Fibroblast of skin of back (primary cell): ENCODE results near the gene MMP23B.

Experiments
- DNase-seq: peaks from one replicate; pipeline ENCODE4 v3.0.0-alpha.2; 2013

The MMP23B gene

DNA sequence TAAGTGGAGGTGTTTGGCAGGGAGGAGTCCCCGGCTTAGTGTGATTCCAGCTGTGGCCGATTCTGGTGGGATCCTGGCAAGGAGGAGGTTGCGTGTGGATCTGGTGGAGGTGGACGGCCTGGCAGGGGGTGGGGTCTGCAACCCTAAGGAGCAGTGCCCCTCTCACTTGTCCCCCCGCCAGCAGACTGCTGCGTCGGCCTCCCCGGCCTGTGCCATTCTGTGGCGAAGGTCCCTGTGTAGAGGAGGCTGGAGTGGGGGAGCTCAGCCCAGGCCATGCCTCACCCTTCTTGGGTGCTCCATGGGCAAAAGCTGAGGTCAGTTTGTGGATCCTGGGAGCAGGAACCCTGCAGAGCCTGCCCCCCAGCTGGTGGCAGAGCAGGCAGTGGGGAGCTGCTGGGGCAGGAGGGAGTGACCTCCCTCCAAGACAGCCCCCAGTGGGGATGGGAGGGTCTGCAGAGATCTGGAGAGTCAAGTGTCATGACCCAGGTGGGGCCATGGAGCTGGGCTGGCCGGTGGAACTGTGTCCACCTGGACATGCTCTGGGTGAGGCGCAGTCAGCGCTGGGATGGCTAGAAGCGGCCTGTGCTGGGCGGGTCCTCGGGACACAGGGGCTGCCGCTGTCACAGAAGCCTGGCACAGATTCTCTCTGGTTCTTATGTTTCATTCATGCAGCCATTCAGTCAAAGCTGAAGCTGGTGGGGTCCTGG lies 11.4 kb upstream of the MMP23B start:
- DNase-seq = no peak

DNA sequence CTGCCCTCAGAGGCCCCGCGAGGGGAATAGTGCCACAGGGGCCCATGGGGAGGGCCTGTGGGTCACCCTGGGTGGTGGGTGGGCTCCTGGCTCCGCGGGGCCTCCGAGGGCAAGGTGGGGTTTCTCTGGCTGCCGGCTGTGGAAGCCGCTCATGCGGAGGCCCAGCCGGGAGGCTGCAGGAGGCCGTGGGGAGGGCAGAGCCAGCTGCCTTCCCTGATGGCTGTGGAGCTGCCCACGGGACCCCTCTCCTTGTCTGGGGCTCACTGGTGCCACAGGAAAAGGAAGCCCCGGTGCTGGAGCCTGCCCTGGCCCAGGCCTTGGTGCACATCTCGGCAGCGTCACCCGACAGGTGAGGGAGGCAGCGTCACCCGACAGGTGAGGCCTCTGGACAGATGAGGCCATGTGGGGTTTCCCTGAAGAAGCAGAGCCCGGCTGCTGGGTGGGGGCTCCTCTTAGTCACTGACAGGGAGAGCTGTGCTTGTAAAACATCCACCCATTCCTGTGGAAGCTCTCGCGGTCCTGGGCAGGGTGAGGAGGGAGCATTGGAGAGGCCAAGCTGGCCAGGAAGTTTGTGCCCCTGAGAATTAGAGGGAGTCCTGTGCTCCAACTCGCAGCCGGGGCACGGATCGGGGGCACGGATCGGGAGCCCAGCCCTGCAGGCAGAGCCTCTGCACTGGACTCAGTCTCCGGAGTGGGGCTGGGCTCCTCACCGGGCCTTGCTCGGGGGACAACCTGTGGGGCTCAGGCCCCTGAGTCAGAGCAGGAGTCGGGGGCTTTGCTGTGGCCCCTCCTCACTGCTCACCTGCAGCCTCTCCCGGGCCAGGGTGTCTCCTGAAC lies 10.6 kb upstream of the MMP23B start:
- no peak for DNase-seq

DNA sequence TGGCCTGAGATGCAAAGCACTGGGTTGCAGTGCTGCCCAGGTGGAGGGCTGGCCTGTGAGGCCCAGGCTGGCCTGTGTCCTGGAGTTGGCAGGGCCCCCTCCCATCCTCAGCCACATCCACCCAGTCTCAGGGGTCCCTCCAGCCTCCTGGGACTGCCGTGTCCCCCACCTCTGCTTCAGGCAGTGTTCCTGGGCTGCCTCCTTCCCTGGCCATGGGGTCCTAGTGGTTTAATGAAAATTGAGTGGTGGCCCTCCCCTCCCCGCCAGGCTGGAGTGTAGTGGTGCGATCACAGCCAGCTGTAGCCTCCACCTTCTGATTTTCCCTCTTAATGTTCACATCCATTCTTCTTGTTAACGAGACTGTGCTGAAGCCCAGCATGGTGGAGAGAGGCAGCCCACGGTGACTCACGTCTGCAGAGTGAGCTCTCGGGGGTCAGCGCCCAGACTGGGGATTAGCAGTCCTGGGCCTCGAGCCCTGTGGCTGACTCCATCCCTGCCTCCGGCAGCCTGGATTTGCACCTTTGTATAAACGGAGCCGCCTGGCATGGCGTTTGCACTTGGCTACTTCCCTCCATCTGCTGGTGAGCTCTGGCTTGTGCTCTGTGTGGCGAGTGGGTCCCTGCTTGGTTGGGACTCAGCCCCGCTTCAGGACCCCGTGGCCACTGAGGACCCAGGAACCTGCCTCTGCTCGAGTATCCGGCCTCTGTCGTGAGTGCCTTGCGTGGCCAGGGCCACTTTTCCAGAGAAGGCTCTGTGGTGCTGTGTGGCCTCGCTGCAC lies 9.8 kb upstream of the MMP23B start:
- DNase-seq = no peak

DNA sequence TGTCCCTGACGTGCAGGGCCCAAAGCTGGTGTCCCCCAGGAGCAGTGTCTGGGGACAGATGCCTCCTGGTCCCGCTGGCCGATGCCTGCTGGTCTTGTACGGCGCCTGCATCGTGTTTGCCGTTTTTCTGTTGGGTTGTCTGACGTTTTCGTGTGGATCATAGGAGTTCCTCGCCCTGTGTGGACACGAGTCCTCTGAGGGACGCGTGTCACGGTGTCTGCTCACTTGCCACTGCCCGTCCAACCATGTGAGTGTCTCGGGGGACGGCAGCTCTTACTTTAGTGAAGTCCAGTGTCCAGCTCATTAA lies 9.2 kb upstream of the MMP23B start:
- DNase-seq = no peak

DNA sequence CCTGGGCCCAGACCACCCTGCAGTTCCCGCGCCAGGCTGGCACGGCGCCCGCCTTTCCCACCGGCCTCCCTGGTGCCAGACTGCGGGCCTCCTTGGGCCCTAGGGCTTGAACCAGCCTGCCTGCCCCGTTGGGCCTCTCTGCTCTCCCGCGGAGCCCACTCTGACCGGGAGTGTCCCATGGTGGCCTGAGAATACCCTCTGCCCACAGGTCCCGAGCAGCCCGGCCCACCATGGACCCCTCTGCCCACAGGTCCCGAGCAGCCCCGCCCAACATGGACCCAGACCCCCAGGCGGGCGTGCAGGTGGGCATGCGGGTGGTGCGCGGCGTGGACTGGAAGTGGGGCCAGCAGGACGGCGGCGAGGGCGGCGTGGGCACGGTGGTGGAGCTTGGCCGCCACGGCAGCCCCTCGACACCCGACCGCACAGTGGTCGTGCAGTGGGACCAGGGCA lies 8.8 kb upstream of the MMP23B start:
- DNase-seq = no peak

DNA sequence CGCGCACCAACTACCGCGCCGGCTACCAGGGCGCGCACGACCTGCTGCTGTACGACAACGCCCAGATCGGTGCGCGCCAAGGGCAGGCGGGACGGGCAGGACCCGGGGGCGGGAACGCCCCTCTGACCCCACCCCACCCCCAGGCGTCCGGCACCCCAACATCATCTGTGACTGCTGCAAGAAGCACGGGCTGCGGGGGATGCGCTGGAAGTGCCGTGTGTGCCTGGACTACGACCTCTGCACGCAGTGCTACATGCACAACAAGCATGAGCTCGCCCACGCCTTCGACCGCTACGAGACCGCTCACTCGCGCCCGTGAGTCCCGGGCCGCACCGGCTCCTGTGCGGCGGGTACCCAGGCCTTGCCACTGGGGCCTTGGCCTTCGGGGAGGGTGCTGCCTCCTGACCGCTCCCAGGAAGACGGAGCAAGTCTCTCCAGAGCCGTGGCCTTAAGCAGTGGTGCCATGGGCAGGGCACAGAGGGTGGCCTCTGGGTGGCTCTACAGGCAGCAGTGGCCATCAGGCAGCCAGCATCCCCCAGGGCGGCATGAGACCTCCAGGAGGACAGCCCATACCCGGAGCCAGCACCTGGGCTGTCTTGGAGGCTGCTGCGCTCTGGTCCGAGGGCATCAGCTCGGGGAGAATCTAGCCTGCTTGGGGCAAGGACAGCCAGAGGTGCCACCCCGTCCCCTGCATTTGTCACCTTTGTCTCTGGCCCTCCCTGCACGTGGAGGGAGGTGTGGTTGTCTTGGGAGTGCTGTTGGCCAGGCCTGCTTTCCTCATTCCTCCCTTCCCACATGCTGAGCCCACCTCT lies 8.1 kb upstream of the MMP23B start:
- no peak for DNase-seq

DNA sequence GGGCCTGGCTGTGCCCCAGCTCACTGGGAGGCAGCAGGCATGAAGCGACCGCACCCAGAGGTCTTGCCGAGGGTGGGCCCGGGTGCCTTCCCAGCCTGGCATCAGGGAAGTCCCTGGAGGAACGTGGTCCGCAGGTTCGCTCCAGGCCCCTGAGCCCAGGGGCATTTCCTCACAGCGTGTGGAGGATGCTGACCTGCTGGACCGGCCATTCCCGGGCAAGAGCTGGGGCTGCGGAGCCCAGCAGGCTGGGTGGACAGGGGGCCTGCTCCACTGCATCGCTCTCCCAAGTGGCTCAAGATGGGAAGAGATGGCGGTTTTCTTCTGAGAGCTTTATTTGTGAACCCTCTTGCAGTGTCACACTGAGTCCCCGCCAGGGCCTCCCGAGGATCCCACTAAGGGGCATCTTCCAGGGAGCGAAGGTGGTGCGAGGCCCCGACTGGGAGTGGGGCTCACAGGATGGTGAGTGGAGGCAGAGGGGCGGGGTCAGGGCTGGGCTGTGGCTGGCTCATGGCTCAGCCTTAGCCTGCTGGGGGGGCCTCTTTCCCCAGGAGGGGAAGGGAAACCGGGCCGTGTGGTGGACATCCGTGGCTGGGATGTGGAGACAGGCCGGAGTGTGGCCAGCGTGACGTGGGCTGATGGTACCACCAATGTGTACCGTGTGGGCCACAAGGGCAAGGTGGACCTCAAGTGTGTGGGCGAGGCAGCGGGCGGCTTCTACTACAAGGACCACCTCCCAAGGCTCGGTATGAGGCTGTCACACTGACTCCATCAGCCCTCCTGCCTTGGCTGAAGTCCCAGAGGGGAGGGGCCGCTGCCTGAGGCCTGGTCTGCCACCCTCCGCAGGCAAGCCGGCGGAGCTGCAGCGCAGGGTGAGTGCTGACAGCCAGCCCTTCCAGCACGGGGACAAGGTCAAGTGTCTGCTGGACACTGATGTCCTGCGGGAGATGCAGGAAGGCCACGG lies 7.2 kb upstream of the MMP23B start:
- no peak for DNase-seq

DNA sequence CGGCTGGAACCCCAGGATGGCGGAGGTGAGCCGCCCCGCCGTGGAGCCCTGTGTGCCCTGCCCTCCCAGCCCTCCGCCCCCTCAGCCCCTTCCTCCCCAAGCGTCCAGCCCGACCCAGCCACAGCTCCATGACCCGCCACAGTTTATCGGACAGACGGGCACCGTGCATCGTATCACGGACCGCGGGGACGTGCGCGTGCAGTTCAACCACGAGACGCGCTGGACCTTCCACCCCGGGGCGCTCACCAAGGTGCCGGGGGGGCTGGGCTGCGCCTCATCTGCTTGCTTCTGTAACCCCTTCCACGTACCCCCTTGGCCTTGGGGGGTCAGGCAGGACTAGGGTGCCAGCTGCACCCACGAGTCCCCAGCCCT lies 6.6 kb upstream of the MMP23B start:
- DNase-seq = no peak

DNA sequence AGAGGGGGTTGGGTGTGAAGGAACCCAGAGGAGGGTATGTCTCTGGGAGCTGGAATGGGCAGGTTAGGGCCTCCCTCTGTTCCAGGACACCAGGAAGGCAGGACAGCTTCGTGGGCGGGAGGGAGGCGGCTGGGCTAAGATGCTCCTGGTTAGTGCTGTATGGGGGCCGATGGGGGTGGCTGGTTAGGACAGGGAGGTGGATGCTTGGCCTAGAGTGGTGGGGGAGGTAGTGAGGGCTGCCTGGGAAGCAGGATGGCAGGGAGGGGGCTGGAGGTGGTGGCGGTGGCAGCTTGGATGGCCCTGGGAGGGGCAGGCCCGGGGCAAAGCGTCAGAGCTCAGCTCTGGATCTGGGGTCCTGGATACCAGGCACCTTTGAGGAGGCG lies 6.2 kb upstream of the MMP23B start:
- DNase-seq = no peak

DNA sequence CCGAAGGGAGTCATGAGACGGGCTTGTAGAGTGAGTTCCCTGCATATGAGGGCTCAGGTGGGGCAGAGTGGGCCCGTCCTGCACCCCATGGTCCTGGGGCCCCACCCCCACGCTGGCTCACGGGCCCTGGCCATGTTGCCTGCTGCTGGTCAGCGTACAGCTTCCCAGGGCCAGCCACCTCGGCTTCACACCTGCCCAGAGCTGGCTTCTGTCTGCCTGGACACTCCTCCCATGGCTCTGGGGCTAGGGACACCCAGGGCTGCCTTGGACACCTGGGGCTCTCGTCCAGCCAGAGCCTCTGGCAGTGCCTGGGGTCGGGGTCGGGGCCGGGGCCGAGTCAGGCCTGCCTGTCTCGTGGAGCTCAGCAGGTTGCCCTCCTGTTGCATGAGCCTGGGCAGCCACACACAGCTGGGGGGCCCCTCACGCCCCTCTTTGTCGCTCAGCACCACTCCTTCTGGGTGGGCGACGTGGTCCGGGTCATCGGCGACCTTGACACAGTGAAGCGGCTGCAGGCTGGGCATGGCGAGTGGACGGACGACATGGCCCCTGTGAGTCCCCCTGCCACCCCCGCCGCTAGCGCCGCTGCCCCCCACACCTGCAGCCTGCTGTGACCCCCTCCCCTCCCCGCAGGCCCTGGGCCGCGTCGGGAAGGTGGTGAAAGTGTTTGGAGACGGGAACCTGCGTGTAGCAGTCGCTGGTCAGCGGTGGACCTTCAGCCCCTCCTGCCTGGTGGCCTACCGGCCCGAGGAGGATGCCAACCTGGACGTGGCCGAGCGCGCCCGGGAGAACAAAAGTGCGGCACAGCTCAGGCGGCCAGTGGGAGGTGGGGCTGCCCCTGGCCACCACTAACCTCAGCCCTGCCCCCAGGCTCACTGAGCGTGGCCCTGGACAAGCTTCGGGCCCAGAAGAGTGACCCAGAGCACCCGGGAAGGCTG lies 5.5 kb upstream of the MMP23B start:
- DNase-seq = no peak

DNA sequence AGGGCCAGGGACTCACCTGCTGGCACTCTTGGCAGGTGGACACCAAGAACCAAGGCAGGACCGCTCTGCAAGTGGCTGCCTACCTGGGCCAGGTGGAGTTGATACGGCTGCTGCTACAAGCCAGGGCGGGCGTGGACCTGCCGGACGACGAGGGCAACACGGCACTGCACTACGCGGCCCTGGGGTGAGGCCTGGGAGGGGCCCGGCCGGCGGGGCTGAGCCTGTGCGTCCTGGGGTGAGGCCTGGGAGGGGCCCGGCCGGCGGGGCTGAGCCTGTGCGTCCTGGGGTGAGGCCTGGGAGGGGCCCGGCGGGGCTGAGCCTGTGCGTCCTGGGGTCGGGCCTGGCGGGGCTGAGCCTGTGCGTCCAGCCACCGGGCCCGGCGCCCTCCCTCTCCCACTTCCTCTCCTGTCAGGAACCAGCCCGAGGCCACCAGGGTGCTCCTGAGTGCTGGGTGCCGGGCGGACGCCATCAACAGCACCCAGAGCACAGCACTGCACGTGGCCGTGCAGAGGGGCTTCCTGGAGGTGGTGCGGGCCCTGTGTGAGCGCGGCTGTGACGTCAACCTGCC lies 4.6 kb upstream of the MMP23B start:
- no peak for DNase-seq

DNA sequence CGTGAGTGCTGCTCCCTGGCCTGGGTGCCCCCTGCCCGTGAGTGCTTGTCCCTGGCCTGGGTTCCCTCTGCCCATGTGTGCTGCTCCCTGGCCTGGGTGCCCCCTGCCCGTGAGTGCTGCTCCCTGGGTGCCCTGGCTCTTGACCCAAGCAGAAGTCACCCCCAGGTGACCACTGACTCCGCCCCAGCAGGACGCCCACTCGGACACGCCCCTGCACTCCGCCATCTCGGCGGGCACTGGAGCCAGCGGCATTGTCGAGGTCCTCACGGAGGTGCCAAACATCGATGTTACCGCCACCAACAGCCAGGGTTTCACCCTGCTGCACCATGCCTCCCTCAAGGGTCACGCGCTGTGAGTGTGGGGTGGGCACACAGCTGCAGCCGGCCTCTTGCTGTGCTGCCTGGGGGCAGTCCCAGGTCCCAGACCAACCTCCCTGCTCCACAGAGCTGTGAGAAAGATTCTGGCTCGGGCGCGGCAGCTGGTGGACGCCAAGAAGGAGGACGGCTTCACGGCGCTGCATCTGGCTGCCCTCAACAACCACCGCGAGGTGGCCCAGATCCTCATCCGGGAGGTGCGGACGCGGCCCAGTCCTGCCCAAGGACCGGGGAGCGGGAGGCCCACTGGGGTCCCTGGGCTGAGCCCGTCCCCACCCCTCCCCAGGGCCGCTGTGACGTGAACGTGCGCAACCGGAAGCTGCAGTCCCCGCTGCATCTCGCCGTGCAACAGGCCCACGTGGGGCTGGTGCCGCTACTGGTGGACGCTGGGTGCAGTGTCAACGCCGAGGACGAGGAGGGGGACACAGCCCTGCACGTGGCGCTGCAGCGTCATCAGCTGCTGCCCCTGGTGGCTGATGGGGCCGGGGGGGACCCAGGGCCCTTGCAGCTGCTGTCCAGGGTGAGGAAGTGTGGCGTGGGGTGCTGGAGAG lies 3.9 kb upstream of the MMP23B start:
- DNase-seq = no peak

DNA sequence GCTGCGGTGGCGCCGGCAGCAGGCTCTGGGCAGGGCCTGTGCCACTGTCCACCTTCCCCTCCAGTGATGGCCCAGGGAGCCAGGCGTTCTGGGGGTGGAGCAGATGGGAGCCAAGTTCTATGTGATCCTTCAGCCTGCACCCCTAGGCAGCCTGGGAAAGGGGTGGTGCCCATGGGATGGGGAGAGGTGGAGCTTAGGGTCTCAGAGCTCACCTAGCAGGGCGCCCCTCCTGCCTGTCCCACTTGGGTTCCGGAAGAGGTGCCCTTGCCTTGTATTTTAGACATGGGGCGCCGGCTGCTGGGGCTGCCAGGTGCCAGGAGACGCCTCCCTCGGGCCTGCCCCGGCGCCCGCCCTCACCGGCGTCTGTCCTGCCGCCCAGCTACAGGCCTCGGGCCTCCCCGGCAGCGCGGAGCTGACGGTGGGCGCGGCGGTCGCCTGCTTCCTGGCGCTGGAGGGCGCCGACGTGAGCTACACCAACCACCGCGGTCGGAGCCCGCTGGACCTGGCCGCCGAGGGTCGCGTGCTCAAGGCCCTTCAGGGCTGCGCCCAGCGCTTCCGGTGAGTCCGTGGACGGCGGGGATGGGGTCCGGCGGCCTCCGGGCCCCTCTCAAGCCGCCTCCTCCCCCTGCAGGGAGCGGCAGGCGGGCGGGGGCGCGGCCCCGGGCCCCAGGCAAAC lies 3.1 kb upstream of the MMP23B start:
- no peak for DNase-seq

DNA sequence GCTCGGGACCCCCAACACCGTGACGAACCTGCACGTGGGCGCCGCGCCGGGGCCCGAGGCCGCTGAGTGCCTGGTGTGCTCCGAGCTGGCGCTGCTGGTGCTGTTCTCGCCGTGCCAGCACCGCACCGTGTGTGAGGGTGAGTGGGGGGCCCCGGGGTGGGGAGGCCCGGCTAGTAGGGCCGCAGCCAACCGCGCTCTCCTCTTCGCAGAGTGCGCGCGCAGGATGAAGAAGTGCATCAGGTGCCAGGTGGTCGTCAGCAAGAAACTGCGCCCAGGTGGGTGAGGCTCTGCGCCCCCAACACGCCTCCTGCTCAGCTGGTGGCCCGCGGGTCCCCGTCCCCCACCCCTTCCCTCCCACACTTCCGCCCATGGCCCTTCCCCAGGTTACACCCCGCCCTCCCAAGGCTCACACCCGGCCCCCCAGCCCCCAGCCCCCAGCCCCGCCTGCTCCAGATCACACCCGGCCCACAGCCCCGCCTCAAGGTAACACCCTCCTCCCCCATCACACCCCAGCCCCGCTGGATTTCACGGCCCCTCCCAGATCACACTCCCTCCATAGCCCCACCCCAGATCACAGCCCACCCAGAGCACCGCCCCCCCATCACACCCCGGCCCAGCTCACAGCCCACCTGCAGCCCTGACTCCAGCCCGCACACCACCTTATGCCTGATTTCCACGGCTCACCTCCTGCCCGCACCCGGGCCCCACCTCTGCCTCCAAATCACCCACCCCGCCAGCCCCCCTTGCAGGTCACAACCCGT lies 2.4 kb upstream of the MMP23B start:
- no peak for DNase-seq

DNA sequence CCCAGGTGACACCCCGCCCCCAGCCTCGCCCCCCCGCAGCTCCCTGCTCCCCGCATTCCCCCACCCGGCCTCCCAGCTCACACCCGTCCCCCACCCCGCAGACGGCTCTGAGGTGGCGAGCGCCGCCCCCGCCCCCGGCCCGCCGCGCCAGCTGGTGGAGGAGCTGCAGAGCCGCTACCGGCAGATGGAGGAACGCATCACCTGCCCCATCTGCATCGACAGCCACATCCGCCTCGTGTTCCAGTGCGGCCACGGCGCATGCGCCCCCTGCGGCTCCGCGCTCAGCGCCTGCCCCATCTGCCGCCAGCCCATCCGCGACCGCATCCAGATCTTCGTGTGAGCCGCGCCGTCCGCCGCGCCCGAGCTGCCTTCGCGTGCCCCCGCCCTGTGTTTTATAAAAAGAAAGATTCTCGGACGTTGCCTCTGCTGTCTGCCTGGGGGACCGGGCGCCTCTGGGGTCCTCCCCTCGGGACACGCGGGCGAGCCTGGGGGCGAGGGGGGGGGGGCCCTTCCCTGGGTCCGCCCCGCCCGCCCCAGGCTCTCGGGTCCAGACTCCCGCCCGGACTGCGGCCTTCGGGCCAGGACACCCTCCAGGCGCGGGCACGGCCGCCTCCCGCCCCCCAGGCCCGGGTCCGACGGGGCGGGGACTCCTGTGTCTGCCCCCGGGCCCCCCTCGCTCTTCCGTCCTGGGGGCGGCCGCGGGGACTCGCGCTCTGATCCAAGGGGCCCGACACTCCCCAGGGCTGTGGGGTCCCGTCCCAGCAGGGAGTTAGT lies 1.6 kb upstream of the MMP23B start:
- DNase-seq = peak; percentile 52

DNA sequence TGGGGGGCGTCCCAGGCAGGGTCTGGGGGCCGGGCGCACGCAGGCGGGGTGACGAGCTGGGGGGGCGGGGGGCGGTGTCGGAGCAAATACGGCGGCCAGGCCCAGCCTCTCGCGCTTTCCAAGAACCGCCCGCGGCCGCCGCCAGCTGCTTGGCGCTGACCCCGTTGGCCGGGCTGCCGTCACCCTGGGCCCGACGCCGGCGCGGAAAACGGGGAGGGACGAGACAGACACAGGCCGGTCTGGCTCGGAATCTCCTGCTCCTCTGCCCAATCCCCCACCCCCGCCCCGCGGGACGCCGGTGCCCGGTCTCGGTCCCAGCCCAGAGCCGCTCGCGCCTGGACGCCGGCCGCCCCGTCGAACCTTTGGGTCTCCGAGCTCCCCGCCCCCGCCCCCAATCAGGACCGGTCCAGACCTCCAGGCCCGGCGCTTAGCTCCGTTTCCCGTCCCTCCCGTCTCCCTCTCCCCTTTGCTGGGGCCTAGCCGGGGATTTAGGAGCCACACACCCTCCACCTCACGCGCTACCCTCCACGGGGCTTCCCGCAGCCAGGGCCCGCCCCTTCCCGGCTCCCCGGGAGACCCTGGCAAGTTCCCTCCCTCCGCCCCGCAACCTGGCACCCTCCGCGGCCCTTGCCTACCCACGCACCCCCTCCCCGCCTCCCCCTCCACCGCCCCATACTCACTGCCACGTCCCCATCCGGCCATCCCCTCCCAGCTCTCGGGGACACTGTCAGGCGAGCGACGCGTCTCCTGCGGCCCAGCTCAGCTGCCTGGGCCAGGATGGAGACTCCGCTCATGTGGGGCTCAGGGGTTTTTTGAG lies 800 bp upstream of the MMP23B start:
- no peak for DNase-seq
